HepG2 (cell line): Measurements from ENCODE around the gene EFCAB11. TPM values are rescaled to one million over a fixed set of nuclear protein-coding genes. Genes with fewer than 3 reads are reported as not detected.

Source experiments
- ARID5B ChIP-seq: IDR thresholded peaks from 2 replicates; pipeline ENCODE4 v1.4.0; 2020; ENCODE audit warnings: mild to moderate bottlenecking, missing genetic modification reagents
- CEBPB ChIP-seq: IDR thresholded peaks from 2 replicates; pipeline ENCODE4 v1.6.1; 2011; ENCODE audit warnings: low read depth, low read length, improper control_type of control experiment, borderline replicate concordance
- CEBPG ChIP-seq: IDR thresholded peaks from 2 replicates; pipeline ENCODE4 v1.6.1; 2016
- GLMP ChIP-seq: sonication (generic); formaldehyde crosslinking; IDR thresholded peaks from 2 replicates; pipeline ENCODE4 v1.9.0; 2021; ENCODE audit warnings: missing genetic modification reagents, mild to moderate bottlenecking, borderline replicate concordance
- GZF1 ChIP-seq: sonication (generic); formaldehyde crosslinking; IDR thresholded peaks from 2 replicates; pipeline ENCODE4 v1.5.1; 2020; ENCODE audit warnings: mild to moderate bottlenecking, missing genetic modification reagents
- MAFF ChIP-seq: IDR thresholded peaks from 2 replicates; pipeline ENCODE4 v1.6.1; 2011; ENCODE audit warnings: low read depth, low read length, improper control_type of control experiment
- MYC ChIP-seq: sonication (generic); formaldehyde crosslinking; IDR thresholded peaks from 2 replicates; pipeline ENCODE4 v1.9.0; 2021; ENCODE audit warnings: missing genetic modification reagents, borderline replicate concordance
- RAD21 ChIP-seq: fragments of 450-650 bp; formaldehyde crosslinking; IDR thresholded peaks from 2 replicates; pipeline ENCODE4 v1.5.0; 2020; ENCODE audit warnings: mild to moderate bottlenecking
- SNAI1 ChIP-seq: sonication (generic); formaldehyde crosslinking; IDR thresholded peaks from 2 replicates; pipeline ENCODE4 v1.5.0; 2020; ENCODE audit warnings: mild to moderate bottlenecking, missing genetic modification reagents, borderline replicate concordance
- TEF ChIP-seq: sonication (generic); formaldehyde crosslinking; IDR thresholded peaks from 2 replicates; pipeline ENCODE4 v1.5.0; 2020; ENCODE audit warnings: missing genetic modification reagents
- ZBTB42 ChIP-seq: sonication (generic); formaldehyde crosslinking; IDR thresholded peaks from 2 replicates; pipeline ENCODE4 v1.5.0; 2020; ENCODE audit warnings: mild to moderate bottlenecking, missing genetic modification reagents
- ZFP36 ChIP-seq: fragments of 150-350 bp; IDR thresholded peaks from 2 replicates; pipeline ENCODE4 v1.6.1; 2018; ENCODE audit warnings: borderline replicate concordance, low read length, low read depth; ENCODE audit not compliant: partially characterized antibody
- ZNF136 ChIP-seq: sonication (generic); formaldehyde crosslinking; IDR thresholded peaks from 2 replicates; pipeline ENCODE4 v1.8.1; 2022; ENCODE audit warnings: low read depth, mild to moderate bottlenecking, moderate library complexity, missing genetic modification reagents
- ZNF572 ChIP-seq: sonication (generic); formaldehyde crosslinking; IDR thresholded peaks from 2 replicates; pipeline ENCODE4 v1.5.1; 2020; ENCODE audit warnings: mild to moderate bottlenecking, missing genetic modification reagents
- ZNF652 ChIP-seq: IDR thresholded peaks from 2 replicates; pipeline ENCODE4 v1.6.1; 2016; ENCODE audit warnings: low read depth, borderline replicate concordance
- ZNF704 ChIP-seq: sonication (generic); formaldehyde crosslinking; IDR thresholded peaks from 2 replicates; pipeline ENCODE4 v1.8.1; 2023; ENCODE audit warnings: mild to moderate bottlenecking, inconsistent platforms, moderate library complexity, missing genetic modification reagents, borderline replicate concordance
- ZNF740 ChIP-seq: sonication (generic); formaldehyde crosslinking; IDR thresholded peaks from 2 replicates; pipeline ENCODE4 v1.4.0; 2020; ENCODE audit warnings: missing genetic modification reagents
- polyA plus RNA-seq, 8 experiments: library from polyadenylated mRNA; depleted of rRNA in 3 of 8; stranded (reverse) in 7 of 8; unstranded in 1 of 8; fragments of >200 nt; fragmentation: Illumina TruSeq in 4 of 8; extraction: Trizol in 4 of 8; gene quantifications; 2 replicates each; pipeline versions ENCODE4 v1.2.1 to v1.2.3, GENCODE V29; 2011 to 2016; ENCODE audit warnings: low read depth in 4 of 8, missing spikeins in 1 of 8, mixed read lengths in 1 of 8; ENCODE audit not compliant: insufficient read depth in 1 of 8
- total RNA-seq, 5 experiments: library from RNA; depleted of rRNA; stranded (reverse); fragments of >200 nt; fragmentation: Illumina TruSeq; extraction: Trizol; gene quantifications; 2 replicates each; pipeline ENCODE4 v1.2.3, GENCODE V29; 2016; ENCODE audit warnings: low read depth in 1 of 5
- TF ChIP-seq, protein P1 (sequence below): sonication (generic); formaldehyde crosslinking; IDR thresholded peaks from 2 replicates; pipeline ENCODE4 v1.8.0; 2022; ENCODE audit warnings: missing genetic modification reagents, low read depth, mild to moderate bottlenecking, borderline replicate concordance
- TF ChIP-seq, protein P2 (sequence below): sonication (generic); formaldehyde crosslinking; IDR thresholded peaks from 2 replicates; pipeline ENCODE4 v1.4.0; 2020; ENCODE audit warnings: missing genetic modification reagents

The EFCAB11 gene
- total and polyA plus RNA-seq, 2 of the 13 experiments (the other 11 are each of a cell fraction or from before 2014, with no cell fraction given) = 8.2 to 31.5 TPM

DNA sequence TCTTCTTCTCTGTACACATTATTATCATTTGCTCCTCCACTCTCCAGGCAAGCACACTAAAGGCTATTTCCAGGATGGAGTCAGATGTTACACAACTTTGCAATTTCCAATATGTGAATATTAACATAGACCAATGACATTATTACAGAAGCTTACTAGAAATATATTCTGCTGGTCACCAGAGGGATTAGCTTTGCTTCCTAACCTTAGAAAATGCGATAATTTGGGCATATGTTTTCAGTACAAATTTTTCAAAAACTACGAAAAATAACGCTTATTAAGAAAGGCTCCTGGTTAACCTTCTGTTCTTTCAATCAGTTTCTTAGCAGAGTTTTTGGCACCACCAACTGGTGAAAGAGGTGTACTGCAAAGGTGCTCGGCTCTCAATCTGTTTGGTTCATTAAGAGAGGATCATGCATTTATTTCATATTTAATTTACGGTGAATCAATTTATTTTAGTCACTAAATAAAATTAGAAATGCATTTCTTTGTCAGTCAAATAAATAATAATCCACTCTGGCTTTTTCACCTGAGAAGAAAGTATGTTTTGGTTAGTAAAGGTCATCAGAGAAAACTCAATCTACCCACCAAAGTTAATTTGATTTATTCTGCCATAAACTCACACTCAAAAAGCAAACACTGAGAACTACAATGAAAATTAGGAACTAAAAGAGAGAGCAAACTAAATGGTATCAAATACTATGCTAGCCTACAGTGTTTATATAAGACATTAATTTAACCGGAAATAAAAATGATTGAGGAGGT lies 39.2 kb downstream of the EFCAB11 start (continued):
- TF ChIP-seq, protein P1, sequence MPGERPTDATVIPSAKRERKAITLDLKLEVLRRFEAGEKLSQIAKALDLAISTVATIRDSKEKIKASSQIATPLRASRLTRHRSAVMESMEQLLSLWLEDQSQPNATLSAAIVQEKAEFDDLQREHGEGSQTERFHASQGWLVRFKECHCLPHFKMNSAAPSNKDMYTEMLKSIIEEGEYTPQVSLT (CRISPR knock-in tag) = no peak
- TF ChIP-seq GLMP (CRISPR knock-in tag) = no peak
- TF ChIP-seq, protein P2, sequence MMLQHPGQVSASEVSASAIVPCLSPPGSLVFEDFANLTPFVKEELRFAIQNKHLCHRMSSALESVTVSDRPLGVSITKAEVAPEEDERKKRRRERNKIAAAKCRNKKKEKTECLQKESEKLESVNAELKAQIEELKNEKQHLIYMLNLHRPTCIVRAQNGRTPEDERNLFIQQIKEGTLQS (CRISPR knock-in tag) = no peak
- no peak for TF ChIP-seq MYC (CRISPR knock-in tag)
- TF ChIP-seq RAD21 (CRISPR knock-in tag) = peak; percentile 74
- TF ChIP-seq MAFF = no peak
- no peak for TF ChIP-seq ZBTB42 (CRISPR knock-in tag)
- TF ChIP-seq TEF (CRISPR knock-in tag) = 0 out of 2 replicates have a peak, but pooled peaks have one; percentile 56
- no peak for TF ChIP-seq ZNF572 (CRISPR knock-in tag)
- no peak for TF ChIP-seq GZF1 (CRISPR knock-in tag)
- TF ChIP-seq CEBPG (CRISPR knock-in tag) = peak; percentile 63; the same call in 1 of the 2 replicates
- TF ChIP-seq SNAI1 = no peak
- no peak for TF ChIP-seq ZFP36
- TF ChIP-seq CEBPB = peak; percentile 74
- TF ChIP-seq ZNF740 (CRISPR knock-in tag) = no peak
- TF ChIP-seq ZNF652 (CRISPR knock-in tag) = peak; percentile 1; the same call in 1 of the 2 replicates
- TF ChIP-seq ZNF136 (CRISPR knock-in tag) = no peak
- TF ChIP-seq ARID5B (CRISPR knock-in tag) = peak; percentile 15; the same call in 1 of the 2 replicates
- TF ChIP-seq ZNF704 (CRISPR knock-in tag) = no peak
